Measurements from ENCODE around the gene ZNF410.
"Not testable (repeated sequence)": the region's sequence is repeated elsewhere in the genome, so short reads cannot be mapped to it uniquely, and the experiment has no call there.

The ZNF410 gene

GRCh38 chr14:73886449-73887317 lies at the start of gene ZNF410:
Gene ZNF410, plus strand, starts transcription at chr14:73886859. Its CDS starts 5,317 bp downstream, at chr14:73892176.
- peak; percentile 99 for DNase-seq (ENCODE audit: low read depth)

- not testable (repeated sequence) for DNase-seq (ENCODE audit: low read depth)
Measured at GRCh38 chr14:73838293-73839034, 48.2 kb upstream of the ZNF410 start.

GRCh38 chr14:73842201-73842600 lies 44.5 kb upstream of the ZNF410 start:
- no peak for DNase-seq (ENCODE audit: low read depth)

- DNase-seq (ENCODE audit: low read depth), result peak; percentile 43
Measured at GRCh38 chr14:73842851-73843250, 43.8 kb upstream of the ZNF410 start.

- no peak for DNase-seq (ENCODE audit: low read depth)
Measured at GRCh38 chr14:73843296-73843695, 43.4 kb upstream of the ZNF410 start.

- no peak for DNase-seq (ENCODE audit: low read depth)
Measured at GRCh38 chr14:73846947-73847346, 39.7 kb upstream of the ZNF410 start.

GRCh38 chr14:73851000-73851399 lies 35.7 kb upstream of the ZNF410 start:
- DNase-seq (ENCODE audit: low read depth), result no peak

- peak; percentile 98 for DNase-seq (ENCODE audit: low read depth)
Measured at GRCh38 chr14:73851567-73852382, 34.9 kb upstream of the ZNF410 start, which contains the start of gene PTGR2. Gene PTGR2, plus strand, starts transcription at chr14:73851831. Its CDS starts 7,032 bp downstream, at chr14:73858863.

GRCh38 chr14:73859145-73859544 lies 27.5 kb upstream of the ZNF410 start:
- DNase-seq (ENCODE audit: low read depth), result no peak

GRCh38 chr14:73861073-73861472 lies 25.6 kb upstream of the ZNF410 start:
- DNase-seq (ENCODE audit: low read depth), result no peak

GRCh38 chr14:73862480-73862879 lies 24.2 kb upstream of the ZNF410 start:
- DNase-seq (ENCODE audit: low read depth), result no peak

- DNase-seq (ENCODE audit: low read depth), result no peak
Measured at GRCh38 chr14:73863209-73863608, 23.4 kb upstream of the ZNF410 start.

GRCh38 chr14:73865534-73866113 lies 21.0 kb upstream of the ZNF410 start:
- no peak for DNase-seq (ENCODE audit: low read depth)

GRCh38 chr14:73869754-73870153 lies 16.9 kb upstream of the ZNF410 start:
- DNase-seq (ENCODE audit: low read depth), result not testable (repeated sequence)

GRCh38 chr14:73870525-73871235 lies 16.0 kb upstream of the ZNF410 start:
- DNase-seq (ENCODE audit: low read depth), result no peak

- DNase-seq (ENCODE audit: low read depth), result no peak
Measured at GRCh38 chr14:73873660-73874059, 13.0 kb upstream of the ZNF410 start.

GRCh38 chr14:73877790-73878189 lies 8.9 kb upstream of the ZNF410 start:
- DNase-seq (ENCODE audit: low read depth), result no peak

- DNase-seq (ENCODE audit: low read depth), result peak; percentile 73
Measured at GRCh38 chr14:73878436-73878835, 8.2 kb upstream of the ZNF410 start.

GRCh38 chr14:73879027-73879426 lies 7.6 kb upstream of the ZNF410 start:
- peak; percentile 62 for DNase-seq (ENCODE audit: low read depth)

GRCh38 chr14:73884438-73885190 lies 2.0 kb upstream of the ZNF410 start:
- DNase-seq (ENCODE audit: low read depth), result no peak

GRCh38 chr14:73887318-73887616 lies 608 bp downstream of the ZNF410 start:
- DNase-seq (ENCODE audit: low read depth), result no peak

Measured in fibroblast of gingiva (primary cell).